HG03460 (cell line): Measurements from ENCODE around the gene PKHD1.

Experiments
- ATAC-seq: cut with Tn5 transposase; IDR thresholded peaks from one replicate; pipeline ENCODE4 v1.9.1; 2021; ENCODE audit not compliant: unreplicated experiment

Gene PKHD1, protein sequence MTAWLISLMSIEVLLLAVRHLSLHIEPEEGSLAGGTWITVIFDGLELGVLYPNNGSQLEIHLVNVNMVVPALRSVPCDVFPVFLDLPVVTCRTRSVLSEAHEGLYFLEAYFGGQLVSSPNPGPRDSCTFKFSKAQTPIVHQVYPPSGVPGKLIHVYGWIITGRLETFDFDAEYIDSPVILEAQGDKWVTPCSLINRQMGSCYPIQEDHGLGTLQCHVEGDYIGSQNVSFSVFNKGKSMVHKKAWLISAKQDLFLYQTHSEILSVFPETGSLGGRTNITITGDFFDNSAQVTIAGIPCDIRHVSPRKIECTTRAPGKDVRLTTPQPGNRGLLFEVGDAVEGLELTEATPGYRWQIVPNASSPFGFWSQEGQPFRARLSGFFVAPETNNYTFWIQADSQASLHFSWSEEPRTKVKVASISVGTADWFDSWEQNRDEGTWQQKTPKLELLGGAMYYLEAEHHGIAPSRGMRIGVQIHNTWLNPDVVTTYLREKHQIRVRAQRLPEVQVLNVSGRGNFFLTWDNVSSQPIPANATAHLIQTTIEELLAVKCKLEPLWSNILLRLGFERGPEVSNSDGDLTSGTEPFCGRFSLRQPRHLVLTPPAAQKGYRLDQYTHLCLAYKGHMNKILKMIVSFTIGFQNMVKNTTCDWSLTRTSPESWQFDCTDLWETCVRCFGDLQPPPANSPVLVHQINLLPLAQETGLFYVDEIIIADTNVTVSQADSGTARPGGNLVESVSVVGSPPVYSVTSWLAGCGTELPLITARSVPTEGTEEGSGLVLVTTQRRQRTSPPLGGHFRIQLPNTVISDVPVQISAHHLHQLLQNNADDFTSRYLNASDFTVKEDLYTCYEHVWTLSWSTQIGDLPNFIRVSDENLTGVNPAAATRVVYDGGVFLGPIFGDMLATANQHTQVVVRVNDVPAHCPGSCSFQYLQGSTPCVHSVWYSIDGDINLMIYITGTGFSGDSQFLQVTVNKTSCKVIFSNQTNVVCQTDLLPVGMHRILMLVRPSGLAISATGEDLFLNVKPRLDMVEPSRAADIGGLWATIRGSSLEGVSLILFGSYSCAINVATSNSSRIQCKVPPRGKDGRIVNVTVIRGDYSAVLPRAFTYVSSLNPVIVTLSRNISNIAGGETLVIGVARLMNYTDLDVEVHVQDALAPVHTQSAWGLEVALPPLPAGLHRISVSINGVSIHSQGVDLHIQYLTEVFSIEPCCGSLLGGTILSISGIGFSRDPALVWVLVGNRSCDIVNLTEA (N-terminal part only)

DNA sequence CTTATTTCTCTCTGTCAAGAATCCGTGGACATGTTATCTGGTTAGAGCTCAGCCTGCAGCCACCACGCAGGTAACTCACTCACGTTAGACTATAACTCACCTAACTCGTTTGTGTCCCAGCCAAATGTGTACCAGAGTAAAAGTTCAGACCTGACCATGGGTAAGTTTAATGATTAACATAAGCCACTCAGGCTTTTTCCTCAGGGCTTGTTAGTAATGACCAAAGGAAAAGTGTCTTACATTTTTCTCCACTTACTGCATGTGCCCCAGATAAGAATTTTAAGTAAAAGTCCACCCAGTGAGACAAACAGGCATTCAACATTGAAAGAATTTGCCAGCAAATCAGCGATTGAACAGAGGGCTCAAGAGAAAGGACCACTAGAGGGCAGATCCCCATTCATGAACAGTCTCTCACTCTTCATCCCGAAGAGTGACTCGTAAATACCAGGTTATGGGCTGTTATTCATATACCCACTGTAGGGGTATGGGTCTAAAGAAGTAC lies at the start of gene PKHD1:
PKHD1 (minus strand) TSS at position 116 of the 502 bp plus-strand sequence. CDS start 2,680 bp downstream, outside the sequence.
- no peak for ATAC-seq

DNA sequence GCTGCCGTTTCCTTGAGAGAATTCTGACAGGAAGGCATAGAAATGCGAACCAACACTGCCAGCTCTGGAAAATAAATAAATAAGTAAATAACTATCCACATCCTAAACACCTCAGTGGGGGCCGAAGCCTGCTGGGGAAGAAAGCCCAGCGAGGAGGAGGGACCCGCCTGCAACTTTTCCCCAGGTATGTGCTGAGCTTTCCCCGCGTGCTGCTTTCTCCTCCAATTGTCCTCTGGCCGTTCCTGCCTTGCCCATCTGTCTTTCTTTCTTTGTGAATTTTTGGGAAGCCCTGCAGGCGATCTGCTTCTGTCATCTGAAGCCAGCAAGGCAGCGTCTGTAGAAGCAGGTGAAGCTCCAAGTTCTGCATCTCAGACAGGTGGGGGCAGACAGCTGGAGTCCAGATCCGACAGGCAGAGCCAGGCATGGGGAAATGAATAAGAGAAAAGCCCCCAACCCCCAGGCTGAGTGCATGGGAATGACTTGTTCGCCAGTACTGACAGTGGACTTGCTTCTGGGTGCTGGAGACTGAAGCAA lies 49.6 kb upstream of the PKHD1 start:
- no peak for ATAC-seq

DNA sequence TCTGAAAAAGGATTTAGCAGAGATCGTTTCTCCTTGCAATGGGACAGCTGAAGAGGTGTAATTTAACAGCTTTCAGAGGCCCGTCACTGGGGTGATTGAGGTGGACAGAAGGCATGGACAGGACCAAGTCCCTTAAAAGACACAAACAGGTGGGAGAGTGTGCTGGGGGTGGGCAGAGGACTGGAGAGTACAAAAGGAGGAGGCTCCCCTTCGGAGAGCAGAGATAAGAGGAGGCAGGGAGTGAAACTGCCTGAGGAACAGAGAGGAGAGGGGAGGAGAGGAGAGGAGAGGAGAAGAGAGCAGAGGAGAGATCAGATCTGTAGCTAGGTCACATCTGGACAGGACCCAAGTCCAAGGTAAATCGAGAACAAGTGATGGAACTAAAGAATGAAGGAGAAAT lies 48.6 kb upstream of the PKHD1 start:
- no peak for ATAC-seq

DNA sequence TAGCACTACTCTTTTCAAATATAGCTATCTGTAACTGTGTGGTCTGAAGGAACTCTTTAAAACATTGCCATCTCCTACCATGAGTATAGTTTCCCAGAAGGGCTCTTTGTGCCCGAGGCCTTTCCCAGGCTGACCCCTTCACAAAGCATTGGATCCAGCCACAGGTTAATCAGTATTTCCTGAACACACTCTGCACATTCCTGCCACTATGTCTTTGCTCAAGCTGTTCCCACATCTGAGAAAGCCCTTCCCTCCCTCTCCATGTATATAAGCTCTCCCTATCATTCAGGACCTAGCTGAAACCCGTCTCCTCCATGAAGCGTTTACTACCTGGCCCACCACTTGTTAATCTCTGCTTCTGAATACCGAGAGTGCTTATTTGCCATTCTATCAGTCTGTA lies 47.8 kb upstream of the PKHD1 start:
- ATAC-seq = no peak

DNA sequence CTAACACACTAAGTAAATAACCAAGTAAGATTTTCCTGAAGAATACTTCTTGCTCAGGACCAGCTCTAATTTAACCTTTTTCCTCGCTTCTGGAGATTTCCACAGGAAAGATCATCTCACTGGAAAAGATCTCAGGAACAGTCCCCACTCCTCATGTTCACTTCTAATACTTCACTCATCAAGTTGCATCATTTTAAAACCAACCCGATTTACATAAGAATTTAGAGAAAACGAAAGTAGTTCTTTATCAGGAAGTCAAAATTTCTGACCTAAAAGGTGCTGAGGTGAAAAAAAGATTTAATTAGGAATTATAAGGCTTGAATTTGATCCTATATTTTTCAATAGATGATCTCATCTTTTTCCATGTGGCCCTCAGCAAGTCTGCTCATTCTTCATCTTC lies 46.6 kb upstream of the PKHD1 start:
- ATAC-seq = no peak

DNA sequence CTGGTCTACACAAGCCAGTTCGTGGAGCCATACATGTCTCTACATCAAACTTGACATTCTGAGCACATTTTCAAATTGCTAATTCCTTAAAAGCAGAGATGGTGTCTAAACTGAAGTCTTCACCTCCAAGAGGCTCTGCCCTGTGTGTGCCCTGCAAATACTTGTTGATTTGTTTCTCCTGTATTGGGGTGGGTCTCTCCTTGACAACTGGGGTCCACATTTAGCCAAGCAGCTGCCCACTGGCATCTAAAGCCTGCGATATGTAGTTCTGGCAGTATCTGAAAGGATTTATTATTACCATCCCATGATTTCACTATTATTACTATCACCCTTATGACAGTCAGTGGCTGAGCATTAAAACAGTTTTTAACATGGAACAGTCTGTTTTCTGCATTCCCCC lies 45.9 kb upstream of the PKHD1 start:
- ATAC-seq = no peak

DNA sequence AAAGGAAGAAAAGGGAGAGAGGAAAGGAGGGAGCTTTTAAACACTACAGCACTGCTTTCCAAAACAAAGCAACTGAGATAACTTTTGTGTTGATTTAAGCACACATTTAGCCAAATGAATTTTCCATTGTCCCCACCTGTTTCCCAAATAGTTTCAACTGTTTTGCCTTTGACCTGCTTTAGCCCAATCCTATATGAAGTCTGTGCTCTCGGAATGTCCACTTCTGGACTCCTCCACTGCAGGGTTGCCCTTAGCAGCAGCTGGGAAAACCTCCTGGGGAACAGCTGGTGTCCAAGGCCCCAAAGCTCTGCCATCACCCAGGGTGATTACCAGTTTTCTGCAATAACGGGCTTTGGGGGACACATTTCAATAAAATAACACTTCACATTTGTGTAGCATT lies 44.9 kb upstream of the PKHD1 start:
- ATAC-seq = no peak

DNA sequence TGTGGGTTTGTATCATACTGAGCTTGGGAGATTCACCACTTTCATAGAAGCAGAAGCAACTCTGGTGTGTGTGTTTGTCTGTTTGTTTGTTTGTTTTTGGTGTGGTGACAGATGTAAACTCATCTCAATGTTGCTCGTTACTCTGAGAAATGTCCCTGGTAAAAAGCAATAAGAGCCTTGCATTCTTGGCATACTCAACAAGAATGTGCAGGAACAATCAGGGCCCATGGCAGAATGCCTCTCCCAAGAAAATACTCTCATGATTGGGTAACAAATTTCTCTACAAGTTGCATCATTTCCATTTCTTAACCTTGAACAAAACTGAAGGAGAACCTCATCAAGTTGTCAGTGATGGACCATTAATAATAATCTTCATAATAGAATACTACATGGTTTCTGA lies 43.0 kb upstream of the PKHD1 start:
- ATAC-seq = no peak

DNA sequence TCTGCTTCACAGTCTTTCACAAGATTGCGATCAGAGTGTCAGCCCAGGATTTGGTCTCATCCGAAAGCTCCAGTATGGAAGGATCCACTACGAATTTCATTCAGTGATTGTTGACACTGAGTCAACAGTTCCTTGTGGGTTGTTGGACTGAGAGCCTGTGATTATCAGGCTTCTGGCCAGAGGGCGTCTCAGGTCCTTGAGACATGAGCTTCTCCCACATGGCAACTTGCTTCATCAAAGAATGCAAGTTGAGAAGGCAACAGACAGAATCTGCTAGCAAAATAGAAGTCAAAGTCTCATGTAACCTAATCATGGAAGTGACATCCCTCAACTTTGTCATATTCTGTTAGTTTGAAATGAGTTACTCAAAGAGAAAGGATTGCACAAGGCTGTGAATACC lies 40.5 kb upstream of the PKHD1 start:
- ATAC-seq = no peak

DNA sequence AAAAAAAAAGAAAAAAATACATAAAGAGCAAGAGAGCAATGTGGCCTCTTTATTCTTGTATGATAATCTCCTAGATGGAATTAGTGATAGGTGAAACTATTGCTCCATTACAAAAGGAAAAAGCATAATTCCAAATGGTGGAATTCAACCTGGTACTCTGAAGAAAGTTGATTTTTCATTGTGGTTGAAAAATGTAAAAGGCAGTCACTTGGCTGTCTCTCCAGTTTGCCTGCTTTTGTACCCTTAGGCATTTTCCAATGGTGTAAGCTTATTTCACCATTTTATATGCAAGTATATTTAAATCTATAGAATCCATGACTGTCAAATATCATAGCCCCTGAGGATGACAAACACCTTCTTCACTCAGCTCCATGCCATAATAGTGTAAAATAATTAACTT lies 38.8 kb upstream of the PKHD1 start:
- ATAC-seq = no peak

DNA sequence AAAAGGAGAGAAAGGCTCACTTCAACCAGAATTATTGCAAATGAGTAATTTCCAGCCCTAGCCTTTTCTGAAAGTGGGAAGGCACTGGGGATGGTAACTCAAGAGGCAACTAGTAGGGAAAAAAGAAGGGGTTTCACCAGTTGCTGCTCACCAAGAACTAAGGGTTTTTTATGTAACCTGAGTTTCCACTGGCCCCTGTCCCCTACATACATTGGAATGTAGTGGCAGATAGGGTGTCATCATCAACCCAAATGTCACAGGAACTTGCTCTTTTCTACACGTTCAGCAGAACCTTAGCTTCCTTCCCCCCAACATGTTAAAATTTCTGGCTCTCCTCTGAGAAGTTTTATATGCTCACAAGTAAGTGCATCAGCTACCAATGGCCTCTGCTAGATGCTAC lies 38.2 kb upstream of the PKHD1 start:
- ATAC-seq = no peak

DNA sequence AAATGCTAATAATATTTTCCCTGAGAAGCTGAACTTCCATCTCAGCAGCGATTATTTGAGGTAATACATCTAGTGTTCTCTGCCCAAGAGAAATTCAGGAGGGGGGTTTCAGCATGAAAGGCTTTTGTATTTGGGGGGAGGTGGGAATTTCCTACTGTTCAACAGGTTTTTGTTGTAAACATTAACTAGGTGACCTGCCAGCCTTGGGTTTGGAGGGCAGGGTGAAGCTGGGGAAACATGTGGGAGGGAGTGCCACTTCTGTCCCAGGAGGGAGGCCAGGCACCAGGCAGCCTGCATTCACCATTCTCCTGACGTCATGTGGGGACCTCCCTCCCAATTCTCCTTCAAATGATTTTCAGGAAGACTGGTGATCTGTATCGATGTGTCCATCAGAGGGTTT lies 37.7 kb upstream of the PKHD1 start:
- ATAC-seq = no peak

DNA sequence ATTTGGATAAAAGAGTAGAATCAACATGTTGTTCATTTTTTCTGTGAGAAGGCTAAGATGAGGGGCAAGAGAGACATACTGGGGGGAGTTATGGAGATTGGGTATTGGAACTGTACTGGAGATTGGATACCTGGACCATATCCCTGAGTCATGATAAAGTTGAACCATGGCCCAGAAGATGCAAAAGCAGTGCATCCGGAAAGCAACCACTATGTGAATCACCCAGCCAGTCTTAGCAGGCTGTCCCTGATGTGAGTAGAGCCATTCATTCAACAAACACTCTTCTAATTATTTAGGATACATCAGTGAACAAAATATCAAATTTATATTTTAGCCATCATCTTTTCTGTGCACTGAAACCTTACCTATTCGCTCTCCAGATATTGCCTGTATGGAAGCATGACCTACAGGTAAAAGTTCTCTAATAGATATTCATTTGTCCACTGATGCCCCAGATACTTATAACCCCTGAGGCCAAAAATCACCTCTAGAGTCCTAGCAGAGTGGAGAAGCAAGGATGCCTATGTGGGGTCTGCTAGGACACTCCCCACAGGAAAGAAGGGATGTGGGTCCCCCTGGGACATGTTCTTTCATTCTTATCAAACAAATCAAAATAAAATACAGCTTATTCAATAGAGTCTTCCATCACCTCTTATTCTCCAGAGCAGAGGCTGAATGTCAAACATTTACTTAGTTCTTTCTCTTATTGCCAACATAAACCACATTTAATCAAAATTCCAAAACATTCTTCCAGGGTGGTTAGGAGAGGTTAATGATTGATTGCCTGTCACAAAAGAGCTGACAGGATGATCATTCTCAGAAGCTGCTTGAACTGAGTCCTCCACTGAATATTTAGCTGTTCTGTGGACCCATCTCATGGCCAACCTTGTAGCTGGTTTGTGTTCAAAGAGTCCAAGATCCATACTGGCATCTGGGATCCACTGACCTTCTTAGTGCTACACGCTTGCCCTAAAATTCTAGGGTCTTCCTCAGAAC lies 37.0 kb upstream of the PKHD1 start:
- ATAC-seq = no peak

DNA sequence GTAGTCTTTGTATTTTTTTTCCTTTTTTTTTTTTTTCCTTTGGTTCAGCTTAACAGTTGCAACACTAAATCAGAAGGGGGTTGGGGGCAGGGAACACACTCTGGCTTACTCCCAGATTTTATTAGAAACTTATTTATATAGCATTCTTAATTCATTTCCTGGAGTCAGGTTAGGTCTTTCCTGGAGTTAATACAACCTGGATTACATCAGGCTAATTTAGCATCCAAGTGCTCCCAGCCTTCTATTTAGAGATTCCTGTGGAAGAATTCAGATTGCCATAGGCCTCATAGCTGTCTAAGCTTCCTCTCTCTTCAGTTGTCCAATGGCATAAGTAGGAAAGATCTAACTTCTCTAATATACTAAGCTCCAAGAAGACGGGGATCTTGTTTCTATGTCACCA lies 35.8 kb upstream of the PKHD1 start:
- no peak for ATAC-seq

DNA sequence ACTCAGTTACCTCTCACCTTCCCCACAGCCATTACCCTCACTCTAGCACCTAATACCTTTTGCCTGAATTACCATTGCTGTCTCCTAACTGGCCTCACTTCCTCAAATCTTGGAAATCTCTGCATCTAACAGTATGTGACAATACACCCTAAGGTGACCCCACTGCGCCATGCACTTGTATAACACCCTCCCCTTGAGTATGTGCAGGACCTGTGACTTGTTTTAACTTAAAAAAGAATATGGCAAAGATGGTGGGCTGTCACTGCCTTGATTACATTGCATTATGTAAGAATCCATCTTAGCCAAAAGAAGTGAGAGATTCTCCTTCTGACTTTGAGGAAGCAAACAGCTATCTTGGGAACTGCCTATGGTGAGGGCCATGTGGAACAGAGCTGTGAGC lies 29.9 kb upstream of the PKHD1 start:
- no peak for ATAC-seq

DNA sequence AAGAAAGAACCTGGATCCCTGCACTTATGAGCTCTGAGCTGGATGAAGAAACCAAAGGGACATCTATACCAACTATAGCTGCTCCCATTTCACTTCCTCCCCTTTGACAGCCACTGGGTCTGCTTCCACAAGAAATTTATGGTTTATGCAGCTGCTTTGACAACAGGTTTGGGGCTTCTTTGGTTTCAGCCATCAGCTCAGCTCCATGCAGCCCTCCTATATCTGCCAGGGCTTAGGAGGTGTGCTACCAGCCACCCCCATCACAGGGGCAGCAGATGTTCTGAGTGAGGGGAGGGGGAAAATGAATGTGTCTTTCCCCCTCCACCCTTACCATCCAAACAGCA lies 29.2 kb upstream of the PKHD1 start:
- ATAC-seq = no peak

DNA sequence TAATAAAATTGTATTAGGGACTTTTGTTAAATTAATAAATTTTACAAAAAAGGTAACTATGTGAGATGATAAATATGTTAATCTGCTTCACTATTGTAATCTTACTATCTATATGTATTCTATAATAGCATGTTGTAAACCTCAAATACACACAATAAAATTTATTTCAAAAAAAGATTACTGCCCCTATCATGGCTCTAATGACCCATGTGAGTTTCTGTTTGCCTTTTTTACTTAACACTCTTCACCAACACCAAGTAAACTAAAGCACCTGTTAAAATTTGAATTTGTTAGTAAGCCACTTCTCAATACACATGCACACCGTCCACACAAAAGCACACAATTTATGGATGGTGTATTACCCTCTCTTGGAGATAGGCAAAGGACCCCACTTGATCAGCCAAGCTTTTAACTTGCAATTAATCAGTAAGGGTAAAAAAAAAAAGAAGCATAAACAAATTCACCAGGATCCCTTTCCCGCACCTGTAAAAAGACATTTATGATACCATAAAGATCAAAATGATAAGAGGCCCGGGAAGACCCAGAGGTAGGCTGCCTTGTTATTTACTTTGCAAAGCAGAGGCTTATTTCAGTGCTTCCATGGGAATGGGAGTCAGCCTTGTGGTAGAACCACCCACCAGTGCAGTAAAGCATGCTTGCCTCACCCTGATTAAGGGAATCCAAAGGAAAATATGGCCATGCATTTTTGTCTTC lies 28.6 kb upstream of the PKHD1 start:
- ATAC-seq = no peak

DNA sequence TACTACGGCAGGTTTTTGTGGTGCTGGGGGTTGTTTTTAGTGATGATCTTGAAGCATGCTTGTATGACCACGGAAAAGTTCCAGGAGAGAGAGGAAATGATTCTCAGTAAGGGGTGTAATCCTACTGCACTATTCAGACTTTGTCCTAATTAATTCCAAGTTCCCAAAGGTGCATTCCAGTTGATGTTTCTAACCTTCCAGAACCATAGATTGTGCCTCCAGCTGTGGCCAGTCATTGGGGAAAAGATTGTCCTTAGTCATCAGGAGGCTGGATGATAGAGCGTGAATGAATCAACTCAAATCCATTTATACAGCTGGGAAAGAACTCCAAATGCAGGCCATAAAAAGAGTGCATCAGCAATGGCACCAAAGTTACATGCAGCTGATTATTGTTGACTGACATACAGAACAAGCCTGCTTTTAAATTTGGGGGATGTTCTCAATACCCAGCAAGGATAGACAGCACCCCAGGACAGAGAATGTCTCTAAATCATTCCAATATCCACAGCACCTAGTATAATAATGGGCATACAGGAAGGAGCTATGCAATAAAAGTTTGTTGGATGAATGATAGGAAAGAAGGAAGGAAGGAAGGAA lies 27.8 kb upstream of the PKHD1 start:
- ATAC-seq = no peak

DNA sequence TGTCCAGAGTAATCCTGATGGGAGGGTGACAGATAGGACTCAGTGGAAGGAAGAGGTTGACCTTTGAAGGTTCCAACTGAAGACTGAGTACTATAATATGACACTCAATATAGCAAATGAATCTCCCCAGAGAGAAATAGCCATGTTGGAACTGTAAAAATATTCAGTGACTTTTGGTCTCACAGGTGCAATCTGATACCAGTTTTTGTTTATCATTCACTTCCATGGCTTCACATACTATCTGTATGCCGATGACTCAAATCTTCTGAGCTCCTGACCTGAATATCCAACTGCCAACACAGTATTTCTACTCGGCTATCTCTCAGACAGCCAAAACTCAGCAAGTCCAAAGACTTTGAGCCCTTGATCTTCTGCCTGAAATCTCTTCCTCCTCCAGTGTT lies 21.8 kb upstream of the PKHD1 start:
- ATAC-seq = no peak
